ENCODE data around the gene PDYN.

The PDYN gene

GRCh38 chr20:1932971-1933370 is 60.9 kb downstream of the PDYN start:
- no peak for FAIRE-seq

- FAIRE-seq: no peak
Observed at GRCh38 chr20:1931830-1932229, 62.0 kb downstream of the PDYN start.

GRCh38 chr20:1930165-1930564 is 63.7 kb downstream of the PDYN start:
- no peak for FAIRE-seq

- no peak for FAIRE-seq
Observed at GRCh38 chr20:1929460-1929859, 64.4 kb downstream of the PDYN start.

GRCh38 chr20:1928782-1929181 is 65.1 kb downstream of the PDYN start:
- FAIRE-seq: no peak
